ENCODE data around the gene SGCG.
"Not testable (repeated sequence)": the region's sequence is repeated elsewhere in the genome, so short reads cannot be mapped to it uniquely, and the experiment has no call there.

SGCG gene, protein sequence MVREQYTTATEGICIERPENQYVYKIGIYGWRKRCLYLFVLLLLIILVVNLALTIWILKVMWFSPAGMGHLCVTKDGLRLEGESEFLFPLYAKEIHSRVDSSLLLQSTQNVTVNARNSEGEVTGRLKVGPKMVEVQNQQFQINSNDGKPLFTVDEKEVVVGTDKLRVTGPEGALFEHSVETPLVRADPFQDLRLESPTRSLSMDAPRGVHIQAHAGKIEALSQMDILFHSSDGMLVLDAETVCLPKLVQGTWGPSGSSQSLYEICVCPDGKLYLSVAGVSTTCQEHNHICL

DNA sequence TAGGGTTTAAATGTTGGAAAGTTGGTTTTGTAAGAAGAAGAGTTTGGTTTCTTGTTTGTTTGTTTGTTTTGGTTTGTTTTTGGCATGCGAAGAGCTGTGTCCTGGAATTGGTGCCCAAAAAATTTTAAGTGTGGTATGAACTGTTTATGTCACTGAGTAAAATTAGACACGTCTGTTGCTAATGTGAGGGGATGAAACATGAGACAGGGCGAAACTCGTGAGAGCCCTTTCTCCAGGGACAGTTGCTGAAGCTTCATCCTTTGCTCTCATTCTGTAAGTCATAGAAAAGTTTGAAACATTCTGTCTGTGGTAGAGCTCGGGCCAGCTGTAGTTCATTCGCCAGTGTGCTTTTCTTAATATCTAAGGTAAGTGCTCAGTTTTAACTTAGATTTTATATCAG lies at the start of gene SGCG:
SGCG (plus strand) TSS at position 269 of the 400 bp plus-strand sequence. CDS start 22,716 bp downstream, outside the sequence.
- no peak for ATAC-seq

DNA sequence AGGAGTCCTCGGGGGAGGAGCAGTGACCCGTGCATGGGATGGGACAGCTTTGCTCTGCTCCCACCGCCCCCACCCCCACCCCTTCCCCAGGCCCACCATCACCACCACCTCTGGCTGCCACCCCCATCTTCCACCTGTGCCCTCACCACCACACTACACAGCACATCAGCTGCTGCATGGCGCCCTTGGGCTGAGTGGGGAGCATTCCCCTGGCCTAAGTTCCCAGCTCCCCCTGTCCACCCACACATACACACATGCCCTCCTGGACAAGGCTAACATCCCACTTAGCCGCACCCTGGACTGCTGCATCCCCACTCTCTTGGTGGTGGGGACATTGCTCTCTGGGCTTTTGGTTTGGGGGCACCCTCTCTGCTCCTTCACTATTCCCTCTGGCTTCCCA lies 46.2 kb upstream of the SGCG start:
- ATAC-seq, result no peak

DNA sequence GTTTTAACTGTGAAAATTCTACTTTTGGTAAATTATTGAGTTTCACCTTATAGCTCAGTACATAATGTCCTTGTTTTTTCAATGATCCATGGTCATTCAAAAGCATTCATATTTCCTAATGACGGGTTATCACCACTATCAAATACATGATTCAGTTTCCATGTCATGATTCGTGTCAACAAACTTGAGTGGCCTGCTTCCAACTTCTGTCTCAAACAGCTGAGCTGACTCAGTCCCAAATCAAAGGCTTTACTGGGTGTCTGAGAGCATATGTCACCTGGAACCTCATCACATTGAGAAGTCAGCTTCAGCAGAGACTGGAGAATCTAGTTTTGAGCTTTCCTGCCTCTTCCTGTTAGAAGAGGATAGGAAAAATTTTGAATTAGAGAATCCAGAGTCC lies 40.3 kb upstream of the SGCG start:
- ATAC-seq, result no peak

- no peak for ATAC-seq
Observed at GRCh38 chr13:23141964-23142363, 38.8 kb upstream of the SGCG start.

- ATAC-seq, result not testable (repeated sequence)
Observed at GRCh38 chr13:23142607-23143006, 38.2 kb upstream of the SGCG start.

GRCh38 chr13:23144431-23144830 lies 36.3 kb upstream of the SGCG start:
- no peak for ATAC-seq

GRCh38 chr13:23146006-23146405 lies 34.8 kb upstream of the SGCG start:
- ATAC-seq, result no peak

DNA sequence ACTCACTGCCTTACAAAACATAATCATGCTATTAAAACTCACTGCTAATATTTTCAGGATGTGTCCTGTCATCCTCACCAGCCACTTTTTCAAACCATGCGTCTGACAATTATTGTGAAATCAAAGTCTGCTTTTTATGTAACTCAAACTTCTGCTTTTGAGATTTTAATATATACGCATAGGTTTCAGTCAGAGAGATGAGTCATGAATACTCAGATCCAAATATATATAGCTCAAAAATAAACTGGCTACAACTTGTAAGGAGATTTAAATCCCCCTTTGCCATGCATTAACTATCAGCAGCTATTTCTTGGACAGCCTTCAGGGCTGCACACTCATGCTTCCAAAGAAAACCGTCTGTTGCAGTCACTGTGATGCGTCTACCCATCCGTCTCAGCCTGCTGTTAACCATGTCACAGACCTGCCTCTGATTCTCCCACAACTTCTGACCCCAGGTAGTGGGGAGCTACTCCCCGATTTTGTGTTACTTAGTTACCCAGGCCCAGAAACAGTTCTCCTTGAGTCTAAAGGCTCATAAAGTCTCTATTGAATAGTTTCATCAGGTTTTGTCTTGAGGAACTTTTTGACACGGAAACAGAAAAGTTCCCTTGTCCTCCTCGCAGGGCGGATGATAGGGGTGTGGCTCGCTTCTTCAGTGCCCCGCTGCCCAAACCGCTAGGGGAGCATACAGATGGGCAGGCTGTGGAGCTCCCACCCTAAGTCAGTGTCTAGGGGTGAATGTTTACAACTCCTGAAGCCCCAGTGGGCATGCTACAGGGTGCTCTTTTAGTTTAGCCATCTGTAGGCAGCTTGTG lies 33.8 kb upstream of the SGCG start:
- no peak for ATAC-seq

GRCh38 chr13:23147827-23148226 lies 33.0 kb upstream of the SGCG start:
- no peak for ATAC-seq

DNA sequence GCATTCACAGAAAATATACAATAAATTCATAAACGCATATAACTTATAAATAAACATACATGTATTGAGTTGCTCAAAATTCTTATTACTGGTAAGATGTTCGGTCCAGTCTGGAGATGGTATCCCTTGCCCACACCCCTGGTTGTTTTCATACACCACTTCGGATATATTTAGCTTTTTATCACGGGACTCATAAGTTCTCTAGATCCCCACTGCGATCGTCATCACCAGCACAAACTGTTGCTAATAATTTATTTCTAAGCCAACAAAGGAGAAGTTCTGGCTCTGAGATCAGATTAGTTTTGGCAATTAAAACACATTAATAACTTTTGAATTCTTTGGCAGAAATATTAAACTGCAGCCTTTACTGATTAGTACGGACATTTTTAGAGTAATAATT lies 23.0 kb upstream of the SGCG start:
- no peak for ATAC-seq

DNA sequence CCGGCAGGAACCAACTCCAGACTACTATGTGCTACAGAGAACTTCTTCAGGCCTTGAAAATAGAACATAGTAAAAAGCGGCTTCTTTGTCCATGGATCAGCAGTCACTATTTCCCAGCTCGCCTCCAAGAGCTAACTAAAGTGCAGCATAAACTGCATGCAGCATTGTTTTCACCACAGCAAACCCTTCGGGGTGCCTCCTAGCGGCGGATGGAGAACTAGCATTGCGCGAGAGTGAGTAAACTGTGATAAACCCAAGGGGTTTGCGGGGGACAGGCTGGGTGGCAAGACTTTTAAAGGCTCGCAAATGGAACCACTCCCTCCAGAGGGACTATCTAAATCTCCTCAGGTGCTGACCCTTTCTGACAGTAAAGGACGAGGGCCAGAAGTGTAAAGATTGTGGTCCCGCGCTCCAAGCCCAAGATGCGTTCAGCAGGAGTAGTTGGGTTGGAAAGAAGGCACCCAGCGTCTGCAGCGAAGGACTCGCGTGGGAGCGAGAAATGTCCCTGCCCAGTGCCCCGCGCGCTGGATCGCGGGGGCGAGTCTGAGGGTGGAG lies 21.5 kb upstream of the SGCG start:
- ATAC-seq, result no peak

GRCh38 chr13:23159760-23160637 lies 20.8 kb upstream of the SGCG start:
- no peak for ATAC-seq

- no peak for ATAC-seq
Observed at GRCh38 chr13:23160638-23161480, 19.9 kb upstream of the SGCG start.

- ATAC-seq, result no peak
Observed at GRCh38 chr13:23161481-23161825, 19.3 kb upstream of the SGCG start.

DNA sequence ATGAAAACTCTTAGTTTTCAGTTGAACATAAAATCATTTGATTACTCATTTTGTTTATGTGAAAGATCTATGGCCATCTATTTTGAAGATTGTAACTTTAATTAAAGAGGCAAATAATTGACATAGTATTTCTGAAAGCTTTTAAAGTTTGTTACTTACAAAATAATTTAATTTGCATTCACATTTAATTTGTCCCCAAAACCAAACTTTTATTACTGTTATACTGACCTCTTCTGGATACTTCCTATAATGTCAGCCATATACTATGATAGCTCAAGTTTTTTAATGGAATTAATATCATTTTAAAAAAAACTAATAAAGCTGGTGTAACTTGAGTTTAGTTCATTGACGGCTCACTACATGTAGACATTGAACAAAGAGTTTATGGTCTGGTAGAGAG lies 4.9 kb upstream of the SGCG start:
- ATAC-seq, result no peak

DNA sequence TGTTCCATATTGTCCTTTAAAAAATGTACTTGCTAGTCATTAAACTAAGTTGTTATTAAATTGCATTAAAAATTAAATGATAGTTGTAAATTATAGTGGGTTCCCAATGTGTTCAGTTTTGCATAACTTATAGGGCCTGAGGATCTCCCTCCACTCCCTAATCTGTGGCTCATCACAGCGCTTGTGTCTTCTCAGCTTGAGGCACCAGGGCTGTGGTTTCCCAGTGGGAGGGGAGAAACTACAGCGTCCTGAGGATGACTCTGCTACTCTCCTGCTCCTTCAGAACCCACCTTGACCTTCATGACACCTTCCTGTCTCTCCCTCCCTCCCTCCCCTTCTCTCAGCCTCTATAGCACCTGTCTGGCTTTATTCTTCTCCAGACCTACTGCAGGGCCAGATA lies 1.4 kb downstream of the SGCG start:
- no peak for ATAC-seq

GRCh38 chr13:23183292-23183691 lies 2.5 kb downstream of the SGCG start:
- ATAC-seq, result no peak

DNA sequence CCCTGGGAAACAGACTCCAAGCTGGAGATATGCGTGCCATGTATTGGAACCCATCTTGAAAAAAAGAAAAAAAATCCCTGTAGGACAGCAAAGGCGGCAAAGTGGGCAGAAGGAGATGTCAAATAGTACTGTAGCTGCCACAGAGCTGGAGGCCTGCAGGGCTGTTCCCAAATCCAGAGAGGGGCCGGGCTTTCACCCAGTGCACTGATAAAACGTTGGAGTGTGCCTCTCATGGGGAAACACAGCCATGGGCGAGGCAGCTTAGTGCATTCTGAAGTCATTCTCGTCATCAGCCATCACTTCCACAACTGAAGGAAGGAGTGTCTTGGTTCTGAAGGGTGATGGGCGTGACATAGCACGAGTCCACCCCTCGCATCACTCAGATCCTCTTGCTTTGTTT lies 4.8 kb downstream of the SGCG start:
- no peak for ATAC-seq

GRCh38 chr13:23201870-23202269 lies 21.1 kb downstream of the SGCG start:
- ATAC-seq, result no peak

DNA sequence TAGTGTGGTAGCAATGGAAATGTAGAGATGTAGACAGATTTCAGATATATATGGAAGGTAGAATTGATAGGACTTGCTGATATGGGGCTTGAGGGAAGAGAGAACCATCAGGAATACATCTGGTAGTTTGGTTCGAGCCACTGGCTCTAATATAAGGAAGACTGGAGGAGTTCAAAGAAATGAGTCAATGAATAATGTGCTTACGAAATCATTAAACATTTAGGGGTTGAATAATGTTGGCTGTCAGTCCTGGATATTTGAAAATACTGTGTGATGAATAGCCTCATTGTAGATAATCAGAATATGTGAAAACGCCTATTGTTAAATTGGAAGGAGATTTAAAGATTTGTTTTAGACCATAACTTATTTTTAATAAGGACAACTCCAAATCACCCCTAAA lies 21.6 kb downstream of the SGCG start:
- no peak for ATAC-seq

- no peak for ATAC-seq
Observed at GRCh38 chr13:23203516-23203915, 22.7 kb downstream of the SGCG start.

- ATAC-seq, result no peak
Observed at GRCh38 chr13:23205807-23206206, 25.0 kb downstream of the SGCG start.

All from activated CD4-positive, CD25-positive, alpha-beta regulatory T cell treated with anti-CD3 and anti-CD28 coated beads, Interleukin-2, amount 50 U/mL, for 24 hours (primary cell).